H1 (cell line): ENCODE measurements around the gene FOSB. TPM values are rescaled to one million over a fixed set of nuclear protein-coding genes. Genes with fewer than 3 reads are reported as not detected.

Experiments
- CTCF ChIA-PET: fragments of 300-600 bp; sonication (Branson Sonifier 250); formaldehyde crosslinking; loops from one replicate; lab custom pipeline; 2021; ENCODE audit not compliant: partially characterized antibody; lab: Charles Lee
- POLR2A ChIA-PET: fragments of 300-600 bp; sonication (Branson Sonifier 250); formaldehyde crosslinking; loops from one replicate; lab custom pipeline; 2021; ENCODE audit warnings: inconsistent platforms; ENCODE audit not compliant: partially characterized antibody; lab: Charles Lee
- DNase-seq, 2 experiments: peaks; one replicate each; pipeline versions ENCODE4 v3.0.0 to v3.0.0-alpha.2; 2010 to 2022; ENCODE audit warnings: low spot score in 2 of 2, low read depth in 1 of 2, mixed read lengths in 1 of 2
- FAIRE-seq: peaks from 2 replicates; lab custom pipeline; 2011; peaks lifted over from hg19 to GRCh38; lab: Jason Lieb, UNC
- H2AFZ ChIP-seq: 2 replicates; pipeline ENCODE4 v1.8.1; 2012; ENCODE audit warnings: low read length, inconsistent platforms
- H2AK5ac ChIP-seq: 2 replicates; pipeline ENCODE4 v1.6.1; 2013; ENCODE audit warnings: low read depth, low read length
- H2BK120ac ChIP-seq: replicated peaks from 2 replicates; pipeline ENCODE3; 2013; ENCODE audit warnings: low read depth, low read length, inconsistent platforms
- H2BK12ac ChIP-seq: 2 replicates; pipeline ENCODE4 v1.6.1; 2013; ENCODE audit warnings: low read depth, low read length
- H2BK15ac ChIP-seq: 2 replicates; pipeline ENCODE4 v1.6.1; 2013; ENCODE audit warnings: low read length
- H2BK20ac ChIP-seq: 2 replicates; pipeline ENCODE4 v1.6.1; 2013; ENCODE audit warnings: low read length
- H2BK5ac ChIP-seq: 2 replicates; pipeline ENCODE4 v1.6.1; 2013; ENCODE audit warnings: low read depth, low read length
- H3K14ac ChIP-seq: 2 replicates; pipeline ENCODE4 v1.6.1; 2013; ENCODE audit warnings: inconsistent platforms; ENCODE audit not compliant: insufficient read length
- H3K18ac ChIP-seq: 2 replicates; pipeline ENCODE4 v1.6.1; 2013; ENCODE audit warnings: low read length; ENCODE audit errors: extremely low read depth
- H3K23ac ChIP-seq: 2 replicates; pipeline ENCODE4 v1.6.1; 2013; ENCODE audit warnings: inconsistent platforms; ENCODE audit not compliant: insufficient read length
- H3K23me2 ChIP-seq: 2 replicates; pipeline ENCODE4 v1.6.1; 2013; ENCODE audit warnings: low read depth, low read length
- H3K27ac ChIP-seq: 2 replicates; pipeline ENCODE4 v1.6.1; 2011; ENCODE audit warnings: low read depth, low read length, inconsistent platforms
- H3K27me3 ChIP-seq, 4 experiments: replicated peaks in 1 of 4; 1 replicate in 1 of 4; 2 replicates in 3 of 4; pipeline versions ENCODE4 v1.6.1 to v1.8.1; 2011 to 2013; ENCODE audit warnings: low read length in 3 of 4, mild to moderate bottlenecking in 3 of 4, inconsistent platforms in 2 of 4, mixed read lengths in 2 of 4, moderate library complexity in 1 of 4; ENCODE audit not compliant: control insufficient read depth in 3 of 4, insufficient read depth in 3 of 4; ENCODE audit errors: extremely low read depth in 1 of 4
- H3K36me3 ChIP-seq, 4 experiments: 2 replicates each; pipeline versions ENCODE4 v1.6.1 to v1.8.1; 2011 to 2013; ENCODE audit warnings: mild to moderate bottlenecking in 4 of 4, low read length in 3 of 4, moderate library complexity in 2 of 4, control low read depth in 1 of 4, inconsistent platforms in 1 of 4; ENCODE audit not compliant: insufficient read depth in 4 of 4, control insufficient read depth in 2 of 4
- H3K4ac ChIP-seq: replicated peaks from 2 replicates; pipeline ENCODE3; 2013; ENCODE audit warnings: low read length, low read depth, mixed read lengths, inconsistent platforms; ENCODE audit not compliant: insufficient read length
- H3K4me1 ChIP-seq, 4 experiments: replicated peaks in 1 of 4; 1 replicate in 1 of 4; 2 replicates in 3 of 4; pipeline versions ENCODE4 v1.6.1 to v1.8.1; 2011 to 2013; ENCODE audit warnings: low read length in 3 of 4, inconsistent platforms in 2 of 4, mixed read lengths in 1 of 4; ENCODE audit not compliant: insufficient read depth in 4 of 4, control insufficient read depth in 3 of 4
- H3K4me2 ChIP-seq, 2 experiments: 2 replicates each; pipeline versions ENCODE4 v1.6.1 to v1.8.1; 2011 to 2013; ENCODE audit warnings: low read depth in 2 of 2, low read length in 2 of 2, control low read depth in 1 of 2, inconsistent platforms in 1 of 2, mild to moderate bottlenecking in 1 of 2; ENCODE audit not compliant: insufficient read depth in 1 of 2
- H3K4me3 ChIP-seq, 4 experiments: fragments of 200-600, 300-600 bp in 1 of 4; sonication (generic), shearing (Covaris generic), sonication (Bioruptor Twin) in 1 of 4; 2 replicates each; pipeline versions ENCODE4 v1.5.1 to v1.8.1; 2011 to 2016; ENCODE audit warnings: low read length in 4 of 4, low read depth in 3 of 4, control low read depth in 2 of 4, inconsistent platforms in 2 of 4, mild to moderate bottlenecking in 2 of 4, mixed read lengths in 1 of 4, moderate library complexity in 1 of 4; ENCODE audit not compliant: insufficient read depth in 2 of 4; ENCODE audit errors: extremely low read depth in 1 of 4
- H3K56ac ChIP-seq: replicated peaks from 2 replicates; pipeline ENCODE3; 2013; ENCODE audit warnings: low read depth, mild to moderate bottlenecking, mixed read lengths, low read length, inconsistent platforms; ENCODE audit not compliant: insufficient read length
- H3K79me1 ChIP-seq: 2 replicates; pipeline ENCODE4 v1.6.1; 2013; ENCODE audit warnings: low read depth, low read length, control low read depth
- H3K79me2 ChIP-seq, 2 experiments: 2 replicates each; pipeline versions ENCODE4 v1.6.1 to v1.8.1; 2012 to 2013; ENCODE audit warnings: low read length in 2 of 2, mild to moderate bottlenecking in 2 of 2, inconsistent platforms in 1 of 2; ENCODE audit not compliant: insufficient read depth in 2 of 2, control insufficient read depth in 1 of 2
- H3K9ac ChIP-seq, 4 experiments: replicated peaks in 1 of 4; 1 replicate in 1 of 4; 2 replicates in 3 of 4; pipeline versions ENCODE4 v1.6.1 to v1.8.1; 2011 to 2013; ENCODE audit warnings: low read depth in 3 of 4, low read length in 3 of 4, control low read depth in 2 of 4, mild to moderate bottlenecking in 2 of 4, moderate library complexity in 2 of 4, inconsistent platforms in 1 of 4; ENCODE audit errors: extremely low read depth in 1 of 4
- H3K9me3 ChIP-seq, 2 experiments: 2 replicates each; pipeline versions ENCODE4 v1.6.1 to v1.8.1; 2012 to 2013; ENCODE audit warnings: mild to moderate bottlenecking in 2 of 2, moderate library complexity in 2 of 2, control low read depth in 1 of 2, inconsistent platforms in 1 of 2, low read depth in 1 of 2, low read length in 1 of 2, mixed read lengths in 1 of 2; ENCODE audit not compliant: insufficient read depth in 2 of 2
- H4K20me1 ChIP-seq, 2 experiments: replicated peaks in 1 of 2; 2 replicates each; pipeline versions ENCODE3 to v1.8.1; 2011 to 2013; ENCODE audit warnings: inconsistent platforms in 2 of 2, low read length in 2 of 2, mild to moderate bottlenecking in 1 of 2; ENCODE audit not compliant: insufficient read depth in 2 of 2, control insufficient read depth in 1 of 2
- H4K5ac ChIP-seq: 2 replicates; pipeline ENCODE4 v1.6.1; 2013; ENCODE audit warnings: low read length, low read depth, mixed read lengths, inconsistent platforms; ENCODE audit not compliant: insufficient read length
- H4K8ac ChIP-seq: 2 replicates; pipeline ENCODE4 v1.8.0; 2013; ENCODE audit warnings: mild to moderate bottlenecking, moderate library complexity, low read length, inconsistent platforms; ENCODE audit not compliant: insufficient read depth; ENCODE audit errors: extremely low read depth
- H4K91ac ChIP-seq: replicated peaks from 2 replicates; pipeline ENCODE3; 2013; ENCODE audit warnings: low read length, mixed read lengths, inconsistent platforms; ENCODE audit not compliant: insufficient read length
- BACH1 ChIP-seq: IDR thresholded peaks from 2 replicates; pipeline ENCODE4 v1.6.1; 2012; ENCODE audit warnings: low read length, improper control_type of control experiment
- CBX5 ChIP-seq: fragments of 300-800, 300-1000 bp; sonication (generic); IDR thresholded peaks from 2 replicates; pipeline ENCODE4 v1.7.1; 2016; ENCODE audit warnings: antibody characterized with exemption, low read length, low read depth
- CREB1 ChIP-seq: IDR thresholded peaks from 2 replicates; pipeline ENCODE4 v1.6.1; 2012; ENCODE audit warnings: inconsistent platforms
- POLR2AphosphoS5 ChIP-seq: IDR thresholded peaks from 2 replicates; pipeline ENCODE4 v1.6.1; 2011; ENCODE audit warnings: low read depth, low read length
- SAP30 ChIP-seq: fragments of 300-600 bp; sonication (generic); IDR thresholded peaks from 2 replicates; pipeline ENCODE4 v1.7.1; 2012; ENCODE audit warnings: low read length, moderate library complexity, mild to moderate bottlenecking, inconsistent platforms; ENCODE audit not compliant: insufficient read depth, insufficient replicate concordance
- TBP ChIP-seq: IDR thresholded peaks from 2 replicates; pipeline ENCODE4 v1.6.1; 2011; ENCODE audit warnings: low read depth, low read length, improper control_type of control experiment
- WGBS, 2 experiments: shearing (Covaris generic) in 1 of 2; methylation state at CpG; one replicate each; pipeline versions ENCODE4 v1.1.6 to v1.1.7; 2013 to 2015; ENCODE audit warnings: low lambda C conversion rate in 2 of 2, mixed read lengths in 2 of 2, inconsistent platforms in 1 of 2, low coverage in 1 of 2, missing lambda C conversion rate in 1 of 2; ENCODE audit not compliant: insufficient replicate concordance in 2 of 2, insufficient coverage in 1 of 2, insufficient read length in 1 of 2; ENCODE audit errors: extremely low coverage in 1 of 2, missing lambda C conversion rate in 1 of 2; 5-methylcytosine and 5-hydroxymethylcytosine counted together
- polyA plus RNA-seq, 7 experiments: library from polyadenylated mRNA; depleted of rRNA in 3 of 7; stranded (reverse) in 5 of 7; unstranded in 2 of 7; fragments of >200 nt in 5 of 7; fragments of 200-250 nt in 2 of 7; gene quantifications; 1 replicate in 5 of 7; 2 replicates in 1 of 7; 4 replicates in 1 of 7; pipeline versions ENCODE4 v1.2.1 to v1.2.3, GENCODE V29; 2011 to 2013; ENCODE audit warnings: missing spikeins in 2 of 7, mixed read lengths in 2 of 7
- total RNA-seq: library from RNA; stranded (reverse); fragmentation: NEBNext Ultra II Directional; extraction: Animal tissue kit (Norgen Biotek cat#: 25700); gene quantifications from 2 replicates; pipeline ENCODE4 v1.2.1, GENCODE V29; 2021

FOSB gene
- total and polyA plus RNA-seq, 2 of the 8 experiments (the other 6 are each of a cell fraction or from before 2014, with no cell fraction given), result 0.44 to 2.7 TPM

DNA sequence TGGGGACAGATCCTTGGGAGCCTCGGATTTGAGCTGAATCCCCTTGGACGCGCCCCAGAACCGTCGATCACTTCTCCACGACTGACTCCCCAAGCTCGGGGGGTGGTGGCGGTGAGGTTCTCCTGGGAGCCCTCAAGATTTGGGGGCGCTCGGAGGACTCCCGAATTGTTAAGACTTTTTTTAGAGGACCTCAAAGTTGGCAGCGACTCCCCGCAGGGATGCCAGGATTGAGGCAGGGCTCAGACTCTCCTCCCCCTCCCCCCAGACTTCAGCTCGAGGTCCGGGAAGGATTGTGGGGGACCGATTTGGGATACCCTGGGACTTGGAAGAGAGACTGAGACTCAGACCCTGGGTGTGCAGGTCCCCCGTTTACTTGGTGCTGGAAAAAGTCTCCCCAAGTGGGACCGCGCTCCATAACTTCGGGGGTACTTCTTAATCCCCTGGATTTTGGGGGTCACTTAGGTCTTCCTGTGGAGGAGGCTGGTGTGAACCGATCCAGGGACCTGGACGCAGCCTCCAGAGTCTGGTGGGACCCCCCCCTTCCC, 40.1 kb downstream of the FOSB start:
- no peaks in the 10 kb centered on the region for H3K9me3 ChIP-seq
- H4K91ac ChIP-seq, result peak overlapping the region; percentile 93
- peaks cover 3 to 8% (median 6%) of the 10 kb centered on the region in 4 experiments; a peak in 6 of 7 replicates for H3K4me1 ChIP-seq
- H3K79me2 ChIP-seq, result peaks cover 22 to 49% of the 10 kb centered on the region in 2 experiments
- 1% methylated on average over 22 of the region's 22 CpGs; no CpG with 5 or more reads in 1 of the 2 experiments for WGBS, 2 experiments
- H3K79me1 ChIP-seq, result peaks cover 12% of the 10 kb centered on the region
- H3K27me3 ChIP-seq, result no peaks in the 10 kb centered on the region
- peak overlapping the region; percentile 97 for H3K18ac ChIP-seq
- peak overlapping the region; percentile 69 for H3K4ac ChIP-seq
- peak overlapping the region; percentile 72 to 97 (median 95) for H3K4me3 ChIP-seq
- H3K4me2 ChIP-seq, result peak overlapping the region; percentile 56 to 93
- peak overlapping the region; percentile 66 for H3K27ac ChIP-seq
- DNase-seq, result no peak
- H3K14ac ChIP-seq, result peak overlapping the region; percentile 95
- H3K36me3 ChIP-seq, result no peaks in the 10 kb centered on the region
- H2AFZ ChIP-seq, result no peak overlapping the region
- peak overlapping the region; percentile 83 for H2BK120ac ChIP-seq
- TF ChIP-seq SAP30 (peak; percentile 18), CBX5 (no peak), BACH1 (no peak), TBP (0 out of 2 replicates have a peak, but pooled peaks have one; percentile 22), POLR2AphosphoS5 (no peak), CREB1 (no peak)
- peak overlapping the region; percentile 91 for H4K5ac ChIP-seq
- POLR2A ChIA-PET, result interaction anchor here (1.0 to 3.2 kb wide), 16 partner anchors 9 to 185 kb away, joined by 3 to 25 read pairs (median 5); partner anchors contain the start of genes PPM1N, QPCTL, RTN2 and SNRPD2
- H2BK5ac ChIP-seq, result peak overlapping the region; percentile 96; the same call in 1 of the 2 replicates
- CTCF ChIA-PET, result interaction anchor here (1.3 to 1.9 kb wide), 4 partner anchors 13 to 134 kb away, joined by 3 to 6 read pairs (median 3); no protein-coding TSS in a partner anchor
- no peak overlapping the region; the same call in 1 of the 2 replicates for H2BK20ac ChIP-seq
- H3K9ac ChIP-seq, result peak overlapping the region; percentile 61 to 83 (median 76)
- H3K23me2 ChIP-seq, result peaks cover 7% of the 10 kb centered on the region; the same call in 1 of the 2 replicates
- no peak overlapping the region for H3K23ac ChIP-seq
- H2BK12ac ChIP-seq, result peak overlapping the region; percentile 71; the same call in 1 of the 2 replicates
- no peak overlapping the region for H4K8ac ChIP-seq
- H3K56ac ChIP-seq, result peak overlapping the region; percentile 96
- peaks cover 1 to 8% of the 10 kb centered on the region in 2 experiments for H4K20me1 ChIP-seq
- H2AK5ac ChIP-seq, result peak overlapping the region; percentile 60; the same call in 1 of the 2 replicates
- FAIRE-seq, result no peak
- H2BK15ac ChIP-seq, result no peak overlapping the region
